Coronary artery (tissue), 2 donors: ENCODE measurements around the gene TDG.
"Not testable (repeated sequence)": the region's sequence is repeated elsewhere in the genome, so short reads cannot be mapped to it uniquely, and the experiment has no call there.

Experiments used
- DNase-seq: peaks from one replicate; pipeline ENCODE4 v3.0.0-alpha.2; 2017; ENCODE audit warnings: low spot score
- H3K27ac ChIP-seq, 2 donors: fragments of 200-600 bp; sonication (generic); one replicate each; pipeline ENCODE4 v1.5.1; 2016 to 2019
- H3K4me3 ChIP-seq: fragments of 200-600 bp; sonication (generic); 2 replicates; pipeline ENCODE4 v1.5.1; 2016; ENCODE audit warnings: mild to moderate bottlenecking, moderate library complexity
- CTCF ChIP-seq: fragments of 200-600 bp; sonication (generic); IDR thresholded peaks from one replicate; pipeline ENCODE4 v1.5.1; 2019; ENCODE audit warnings: antibody characterized with exemption

Gene TDG

GRCh38 chr12:104026841-104027599 lies 61.3 kb downstream of the TDG start:
- no peak overlapping the region for H3K4me3 ChIP-seq
- no peak for DNase-seq
- TF ChIP-seq CTCF: no peak
- H3K27ac ChIP-seq: no peak overlapping the region

GRCh38 chr12:104030596-104030995 lies 64.9 kb downstream of the TDG start:
- DNase-seq, H3K4me3 ChIP-seq: not testable (repeated sequence)

GRCh38 chr12:104036143-104036542 lies 70.5 kb downstream of the TDG start:
- not testable (repeated sequence) for DNase-seq, H3K4me3 ChIP-seq, H3K27ac ChIP-seq

More at GRCh38 chr12:104030596-104030995, 64.9 kb downstream of the TDG start:
- H3K27ac ChIP-seq: not testable (repeated sequence)
